HG02943 (cell line): ENCODE measurements around the gene PMVK.

Experiments used
- ATAC-seq: cut with Tn5 transposase; IDR thresholded peaks from one replicate; pipeline ENCODE4 v1.9.1; 2021; ENCODE audit warnings: mild to moderate bottlenecking, low read depth, moderate library complexity; ENCODE audit not compliant: unreplicated experiment

PMVK gene

DNA sequence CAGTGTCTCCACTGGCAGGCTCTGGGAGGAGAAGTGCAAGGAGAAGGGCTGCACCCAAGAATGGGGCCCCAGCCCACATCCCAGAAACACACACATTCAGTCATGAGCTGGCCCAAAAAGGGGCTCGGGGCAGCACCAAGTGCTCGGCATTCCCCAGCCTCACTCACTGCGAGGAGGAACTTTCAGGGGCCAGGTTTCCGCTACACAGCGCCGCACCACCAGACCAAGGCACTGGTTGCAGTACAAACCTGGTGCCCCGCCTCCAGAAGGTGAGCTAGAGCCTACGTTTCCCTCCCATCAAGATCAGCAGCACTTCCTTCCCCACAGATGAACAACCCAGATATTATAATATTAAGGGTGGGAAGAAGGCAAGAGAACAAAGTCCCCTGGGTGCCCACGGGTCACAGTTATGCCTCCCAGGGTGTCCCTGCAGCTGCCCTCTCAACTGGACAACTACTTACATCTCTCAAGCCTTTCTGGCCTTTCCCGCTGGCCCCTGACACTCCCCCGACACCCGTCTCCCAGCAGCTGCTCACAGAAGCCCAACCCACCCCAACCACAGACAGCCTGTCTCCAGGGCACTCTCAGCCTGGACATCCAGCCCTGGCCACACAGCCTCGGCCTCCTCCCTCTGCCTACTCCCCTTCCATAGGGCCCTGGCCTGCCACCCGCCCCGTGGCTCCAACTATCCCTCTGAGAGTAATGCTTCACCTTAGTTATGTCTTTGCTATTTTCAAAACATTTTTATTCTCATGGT is 15.6 kb upstream of the PMVK start:
- ATAC-seq = no peak

DNA sequence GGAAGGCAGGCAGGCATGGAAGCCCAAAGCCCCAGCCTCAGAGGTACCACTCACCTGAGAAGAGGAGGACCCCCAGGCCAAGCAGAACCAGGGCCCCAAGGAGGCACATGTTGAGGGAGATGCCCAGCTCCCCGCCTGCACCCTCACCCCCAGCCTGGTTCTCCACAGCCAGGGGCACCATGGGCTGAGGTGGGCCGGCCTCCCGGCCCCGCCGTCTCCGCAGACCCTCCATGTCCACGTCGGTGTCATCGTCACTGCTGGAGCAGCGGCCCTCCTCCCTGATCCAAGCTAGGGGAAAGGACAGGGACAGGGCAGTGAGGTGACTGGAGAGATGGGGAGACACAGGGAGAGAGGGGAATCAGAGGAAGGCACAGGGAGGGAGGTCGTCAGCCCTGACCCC is 11.6 kb upstream of the PMVK start:
- no peak for ATAC-seq

GRCh38 chr1:154945962-154946850 is 9.7 kb upstream of the PMVK start:
- no peak for ATAC-seq

GRCh38 chr1:154945160-154945961 is 8.8 kb upstream of the PMVK start:
- ATAC-seq = no peak

- no peak for ATAC-seq
These were observed 8.1 kb upstream of the PMVK start for GRCh38 chr1:154944401-154945159.

DNA sequence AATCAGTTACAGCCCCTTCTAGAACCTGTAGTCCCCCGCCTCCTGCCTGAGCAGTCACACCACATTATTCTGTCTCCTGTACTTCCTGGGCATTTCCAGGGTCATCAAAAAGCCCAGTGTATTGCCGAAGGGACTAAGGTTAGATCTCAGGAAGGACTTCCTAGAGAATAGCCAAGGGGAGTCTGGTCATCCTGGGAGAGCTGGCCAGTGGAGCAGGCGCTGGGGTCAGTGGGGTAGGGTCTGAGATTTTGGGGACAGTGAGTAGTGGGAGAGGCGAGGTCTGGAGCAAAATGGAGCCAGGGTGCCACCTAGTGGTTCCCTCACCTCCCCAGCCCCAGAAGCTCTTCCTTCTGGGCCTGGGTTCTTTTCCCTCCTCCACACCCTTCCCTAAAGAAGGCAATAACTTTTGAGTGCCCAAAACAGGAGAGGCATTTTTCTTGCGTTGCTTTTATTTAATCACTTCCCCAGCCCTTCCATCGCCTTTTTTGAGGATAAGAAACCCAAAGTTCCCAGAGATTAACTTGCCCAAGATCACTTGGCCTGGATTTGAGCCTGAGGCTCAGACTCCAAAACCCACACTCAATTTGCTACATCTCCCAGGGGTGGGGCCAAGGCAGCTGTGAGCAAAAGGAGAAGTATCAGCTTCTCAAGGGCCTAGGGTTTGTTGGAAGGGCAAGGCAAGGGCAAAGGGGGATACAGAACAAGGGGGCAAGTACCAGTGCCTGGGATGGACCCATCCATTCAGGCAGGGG is 7.3 kb upstream of the PMVK start:
- no peak for ATAC-seq

GRCh38 chr1:154941333-154942013 is 5.0 kb upstream of the PMVK start:
- ATAC-seq = no peak

GRCh38 chr1:154940651-154941194 is 4.2 kb upstream of the PMVK start:
- ATAC-seq = no peak

DNA sequence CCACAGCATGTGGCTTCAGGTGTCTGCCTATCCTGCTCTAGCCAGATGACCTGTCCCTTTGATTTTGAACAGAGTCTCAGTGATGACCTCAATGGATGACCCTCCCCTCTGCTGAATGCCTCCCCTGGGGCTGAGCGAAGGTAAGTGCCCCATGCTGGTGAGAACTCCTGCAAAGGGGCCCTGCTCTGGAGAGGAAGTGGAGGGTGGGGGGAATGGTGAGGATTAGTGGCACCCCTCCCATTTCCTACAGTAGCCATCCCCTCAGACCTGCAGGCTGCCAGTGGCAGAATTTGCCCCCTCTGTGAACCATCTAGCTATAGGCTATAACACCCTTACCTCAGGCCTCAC is 3.7 kb upstream of the PMVK start:
- no peak for ATAC-seq

DNA sequence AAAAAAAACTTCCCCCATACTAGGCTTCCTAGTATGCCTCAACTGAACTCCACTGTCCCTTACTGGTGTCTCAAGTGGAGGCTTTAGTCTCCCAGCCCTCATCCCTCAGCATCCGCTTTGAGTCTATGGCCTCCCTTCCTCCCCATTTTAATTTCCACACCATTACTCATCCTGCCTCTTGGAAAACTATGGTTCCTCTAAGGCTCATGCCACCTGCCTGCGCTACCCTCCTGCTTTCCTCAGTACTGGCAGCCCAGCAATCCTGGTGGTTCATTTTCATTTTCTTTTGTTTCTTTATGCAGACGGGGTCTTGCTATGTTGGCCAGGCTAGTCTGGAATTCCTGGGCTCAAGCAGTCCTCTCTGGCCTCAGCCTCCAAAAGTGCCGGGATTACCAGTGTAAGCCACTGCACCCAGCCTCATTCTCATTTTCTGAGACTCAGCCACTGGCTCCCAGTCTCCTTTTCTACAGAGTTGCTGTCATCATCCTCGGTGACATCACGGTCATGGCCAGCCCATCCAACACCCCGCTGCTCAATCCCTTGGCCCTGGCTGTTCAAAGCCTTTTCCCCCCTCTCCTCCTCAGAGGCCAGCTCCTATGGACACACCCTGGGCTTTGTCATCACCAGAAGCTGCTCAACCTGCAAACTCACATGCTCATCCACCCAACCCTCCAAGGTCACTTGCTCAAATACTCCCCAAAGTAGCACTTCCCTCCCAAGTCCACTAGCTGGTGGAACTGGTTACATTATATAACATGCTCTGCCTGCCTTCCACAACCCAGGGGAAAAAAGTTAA is 2.3 kb upstream of the PMVK start:
- ATAC-seq = no peak

DNA sequence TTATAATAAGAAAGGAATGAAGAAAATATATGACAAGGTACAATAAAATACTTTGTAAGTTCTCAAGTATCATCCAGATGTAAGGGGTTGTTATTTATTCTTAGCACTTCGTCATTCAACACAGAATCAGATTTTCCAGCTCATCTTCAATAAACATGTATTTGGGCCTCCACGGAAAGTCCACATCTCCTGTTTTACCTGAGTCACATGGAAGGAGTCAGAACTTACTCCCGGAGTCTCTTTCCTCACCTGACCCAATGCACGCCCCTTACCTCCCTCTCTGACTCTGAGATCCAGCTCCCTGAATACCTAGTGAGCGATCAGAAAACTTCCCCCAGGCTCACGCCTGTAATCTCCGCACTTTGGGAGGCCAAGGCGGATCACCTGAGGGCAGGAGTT is 1.5 kb upstream of the PMVK start:
- ATAC-seq = no peak

DNA sequence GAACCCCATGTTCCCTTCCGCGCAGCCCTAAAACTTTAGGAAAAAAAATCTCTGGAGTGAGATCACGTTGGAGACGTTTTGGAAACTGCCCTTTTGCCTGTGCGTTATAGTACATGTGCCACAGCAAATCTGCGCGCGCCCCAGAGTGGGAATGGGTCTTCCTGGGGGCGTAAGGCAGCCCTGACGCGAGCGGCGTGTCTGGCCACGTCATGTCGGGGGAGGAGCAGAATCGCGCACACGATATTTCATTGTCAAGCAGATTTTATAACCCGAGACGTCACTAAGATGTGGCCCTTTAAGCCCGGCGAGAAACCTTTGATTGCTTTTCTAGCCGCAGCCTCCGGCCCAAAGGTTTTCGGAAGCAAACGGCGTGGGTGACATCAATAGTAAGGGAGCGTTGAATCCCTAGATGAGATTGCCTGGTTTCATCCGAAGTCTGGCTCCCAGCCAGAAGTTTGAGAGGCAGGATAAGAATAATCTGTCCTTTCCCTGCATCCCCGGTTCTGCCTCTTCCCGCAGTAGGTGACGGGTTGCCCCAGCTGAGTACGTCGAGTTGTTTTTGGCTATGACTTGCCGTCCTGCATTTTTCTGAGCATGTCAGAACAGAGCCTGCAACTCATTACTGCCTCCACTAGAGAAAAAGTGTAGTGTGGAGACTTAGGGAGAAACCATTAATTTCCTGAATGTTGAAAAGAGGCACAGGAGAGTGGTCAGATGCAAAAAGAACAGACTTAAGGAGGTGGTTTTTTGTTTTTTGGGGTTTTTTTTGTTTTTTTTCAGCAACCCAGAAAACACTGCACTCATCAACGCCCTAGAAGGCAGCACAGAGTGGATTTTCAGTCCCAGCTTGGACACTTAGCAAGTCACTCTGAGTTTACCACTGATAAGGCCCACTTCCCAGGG is 817 bp upstream of the PMVK start:
- peak; percentile 49 for ATAC-seq

- no peak for ATAC-seq
These were observed 567 bp downstream of the PMVK start for GRCh38 chr1:154935749-154936554.

GRCh38 chr1:154934358-154934948 is 2.1 kb downstream of the PMVK start:
- no peak for ATAC-seq

GRCh38 chr1:154931940-154932487 is 4.5 kb downstream of the PMVK start:
- ATAC-seq = no peak

DNA sequence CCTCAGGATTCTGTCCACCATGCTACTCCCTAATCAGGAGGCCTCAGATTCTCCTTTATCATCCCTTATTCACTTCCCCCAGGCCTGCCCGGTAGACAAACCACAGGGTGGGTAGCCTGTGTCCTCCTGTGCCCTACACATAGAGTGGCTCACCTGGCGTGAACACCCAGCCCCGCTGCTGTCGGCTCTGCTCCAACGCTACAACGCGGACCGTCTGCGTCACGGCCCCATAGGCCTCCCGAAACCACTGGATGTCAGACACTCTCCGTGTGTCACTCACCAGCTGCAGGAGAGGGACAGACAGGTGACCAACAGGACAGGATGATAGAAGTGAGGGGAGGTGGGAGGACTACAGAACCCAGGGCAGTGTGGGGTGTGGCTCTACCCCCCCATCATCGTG is 10.3 kb downstream of the PMVK start:
- no peak for ATAC-seq
